HG03520 (cell line): ENCODE measurements around the gene JCAD.

ENCODE experiments used
- ATAC-seq: cut with Tn5 transposase; IDR thresholded peaks from one replicate; pipeline ENCODE4 v1.9.1; 2021; ENCODE audit warnings: mild to moderate bottlenecking, moderate library complexity; ENCODE audit not compliant: unreplicated experiment

Gene JCAD

DNA sequence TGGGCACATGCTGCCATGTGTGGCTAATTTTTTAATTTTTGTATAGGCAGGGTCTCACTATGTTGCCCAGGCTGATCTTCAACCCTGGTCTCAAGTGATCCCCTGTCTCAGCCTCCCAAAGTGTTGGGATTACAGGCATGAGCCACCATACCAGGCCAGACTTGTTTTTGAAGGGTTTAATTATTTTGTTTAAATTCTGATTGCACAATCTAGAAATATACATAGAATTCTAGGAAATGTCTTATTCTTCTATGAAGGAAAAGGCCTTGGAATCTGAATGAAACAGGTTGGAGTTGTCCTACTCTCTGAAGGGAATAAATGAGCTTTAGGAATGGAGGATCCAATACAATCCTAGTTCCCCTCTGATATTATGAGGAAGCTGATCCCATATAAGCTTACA, 15.5 kb upstream of the JCAD start:
- ATAC-seq, result no peak

DNA sequence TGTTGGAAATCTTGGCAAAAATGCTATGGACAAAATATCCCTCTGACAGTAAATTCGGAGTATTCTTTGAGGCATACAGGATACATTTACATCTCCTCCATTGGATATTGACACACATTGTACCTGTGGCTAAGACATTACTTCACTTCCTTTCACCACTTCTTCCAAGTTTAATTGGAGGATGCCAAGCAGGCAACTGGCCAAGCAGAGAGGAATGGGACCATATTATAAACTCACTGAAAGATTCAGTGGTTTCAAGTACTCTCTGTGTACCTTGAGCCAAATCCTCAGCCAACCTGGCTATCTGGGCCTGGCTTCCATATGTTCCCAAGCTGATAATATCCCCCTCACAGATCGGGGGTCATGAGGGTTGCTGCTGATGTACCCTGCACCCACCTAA, 14.7 kb upstream of the JCAD start:
- ATAC-seq, result no peak

GRCh38 chr10:30073767-30074060, 14.3 kb upstream of the JCAD start:
- ATAC-seq, result no peak

DNA sequence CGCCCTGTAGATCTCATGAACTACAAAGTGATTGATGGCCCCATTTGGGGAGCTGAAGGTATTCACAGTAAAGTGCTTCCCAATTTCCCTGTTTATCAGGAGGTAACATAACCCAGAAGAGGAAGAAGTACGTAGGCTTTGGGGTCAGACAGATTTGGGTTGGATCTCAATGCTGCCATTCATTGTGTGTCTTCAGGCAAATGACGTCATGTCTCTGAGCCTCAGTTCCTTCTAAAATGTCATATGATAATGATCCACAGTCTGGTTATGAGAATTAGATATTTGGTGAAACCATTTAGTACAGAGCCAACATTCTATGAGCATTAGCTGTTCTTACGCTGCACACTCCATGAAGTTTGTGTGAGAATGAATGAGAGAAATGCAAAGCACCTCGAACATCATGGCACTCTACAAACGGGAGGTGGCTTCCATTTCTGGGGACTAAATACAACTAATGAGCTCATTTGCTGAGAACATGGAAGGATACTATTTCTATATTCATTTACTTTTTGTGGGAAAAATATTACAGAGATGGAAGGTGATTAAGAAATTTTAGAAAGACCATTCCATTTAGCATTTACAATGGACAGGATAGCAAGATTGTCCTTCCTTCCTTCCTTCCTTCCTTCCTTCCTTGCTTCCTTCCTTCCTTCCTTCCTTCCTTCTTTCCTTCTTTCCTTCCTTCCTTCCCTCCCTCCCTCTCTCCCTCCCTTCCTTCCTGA, 13.8 kb upstream of the JCAD start:
- no peak for ATAC-seq

DNA sequence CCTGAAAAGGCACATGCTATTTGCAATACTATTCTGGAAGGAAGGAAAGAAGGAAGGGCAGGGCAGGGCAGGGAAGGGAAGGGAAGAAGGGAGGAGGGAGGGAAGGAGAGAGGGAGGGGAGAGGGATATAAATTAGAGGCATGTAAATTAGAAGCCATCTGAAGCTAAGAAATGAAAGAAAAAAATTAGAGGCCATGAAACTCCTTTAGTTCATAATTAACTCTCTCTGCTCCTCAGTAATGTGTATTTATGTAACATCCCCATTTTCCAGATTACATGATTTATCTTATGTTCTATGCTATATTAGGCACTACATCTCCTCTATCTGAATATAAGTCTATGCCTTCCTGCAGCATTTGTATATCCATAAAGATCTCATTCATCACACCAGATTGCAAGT, 12.7 kb upstream of the JCAD start:
- no peak for ATAC-seq

DNA sequence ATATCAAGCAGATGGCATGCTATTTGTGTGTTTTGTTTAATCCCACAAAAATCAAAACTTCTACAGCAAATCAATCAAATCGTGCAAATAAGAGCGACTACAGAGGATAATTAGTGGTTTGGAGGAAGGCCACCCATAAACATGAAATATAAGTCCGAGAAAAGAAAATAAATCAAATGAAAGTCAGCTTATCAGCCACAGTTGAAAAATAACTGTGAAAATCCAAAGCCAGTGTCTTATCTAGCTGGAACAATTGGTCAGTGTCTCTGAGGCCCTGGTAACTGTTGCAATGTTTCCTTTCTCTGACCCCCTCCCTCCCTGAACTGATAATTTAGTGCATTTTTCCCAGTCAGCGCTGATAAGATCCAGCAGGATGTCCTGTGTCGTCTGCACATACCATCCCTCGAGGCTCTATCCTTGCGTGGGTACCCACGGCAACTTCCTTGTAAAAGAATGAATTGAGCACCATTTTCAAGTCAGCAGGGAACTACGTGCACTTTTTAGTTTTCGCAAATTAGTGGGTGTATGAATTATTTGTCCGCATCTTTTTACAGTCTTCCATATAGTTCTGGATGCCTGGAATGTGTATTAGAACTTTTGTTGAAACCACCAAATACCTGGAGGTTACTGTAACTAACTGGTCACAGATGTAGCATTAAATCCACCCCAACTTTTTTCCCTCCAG, 10.8 kb upstream of the JCAD start:
- ATAC-seq, result no peak

- no peak for ATAC-seq
These were observed 9.3 kb upstream of the JCAD start for GRCh38 chr10:30068492-30069223.

- no peak for ATAC-seq
These were observed 3.7 kb upstream of the JCAD start for GRCh38 chr10:30063099-30063498.

DNA sequence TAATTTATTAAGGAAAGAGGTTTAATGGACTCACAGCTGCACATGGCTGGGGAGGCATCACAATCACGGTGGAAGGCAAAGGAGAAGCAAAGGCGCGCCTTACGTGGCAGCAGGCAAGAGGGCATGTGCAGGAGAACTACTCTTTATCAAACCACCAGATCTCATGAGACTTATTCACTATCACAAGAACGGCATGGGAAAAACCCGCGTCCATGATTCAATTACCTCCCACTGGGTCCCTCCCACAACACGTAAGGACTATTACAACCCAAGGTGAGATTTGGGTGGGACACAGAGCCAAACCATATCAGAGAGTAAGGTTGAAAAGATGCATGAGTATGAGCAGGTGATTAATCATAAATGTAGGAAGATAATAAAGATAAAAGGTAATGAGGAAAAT, 3.2 kb upstream of the JCAD start:
- ATAC-seq, result no peak

- ATAC-seq, result no peak
These were observed 2.7 kb upstream of the JCAD start for GRCh38 chr10:30062090-30062489.

- no peak for ATAC-seq
These were observed 735 bp downstream of the JCAD start for GRCh38 chr10:30058570-30059132.

- no peak for ATAC-seq
These were observed 1.4 kb downstream of the JCAD start for GRCh38 chr10:30057894-30058556.

DNA sequence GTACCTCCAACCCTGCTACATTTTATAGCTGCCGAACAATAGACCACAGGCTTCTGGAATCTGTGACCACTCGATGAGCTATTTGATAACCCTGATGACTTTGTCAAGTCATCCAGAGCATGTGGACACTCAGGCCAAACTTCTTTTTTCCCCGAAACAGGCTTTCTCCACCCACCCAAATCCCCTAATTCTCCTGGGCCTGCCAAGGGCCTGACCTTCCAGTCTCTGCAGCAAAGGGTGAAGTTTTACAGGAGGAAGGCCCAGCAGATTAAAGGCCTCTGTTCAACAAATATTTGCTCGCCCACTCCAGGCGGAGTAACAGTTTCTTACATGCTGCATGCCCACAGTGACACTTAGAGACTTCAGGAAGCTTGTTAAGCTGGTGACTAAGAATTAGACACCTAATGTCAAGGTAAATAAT, 2.0 kb downstream of the JCAD start:
- ATAC-seq, result no peak

DNA sequence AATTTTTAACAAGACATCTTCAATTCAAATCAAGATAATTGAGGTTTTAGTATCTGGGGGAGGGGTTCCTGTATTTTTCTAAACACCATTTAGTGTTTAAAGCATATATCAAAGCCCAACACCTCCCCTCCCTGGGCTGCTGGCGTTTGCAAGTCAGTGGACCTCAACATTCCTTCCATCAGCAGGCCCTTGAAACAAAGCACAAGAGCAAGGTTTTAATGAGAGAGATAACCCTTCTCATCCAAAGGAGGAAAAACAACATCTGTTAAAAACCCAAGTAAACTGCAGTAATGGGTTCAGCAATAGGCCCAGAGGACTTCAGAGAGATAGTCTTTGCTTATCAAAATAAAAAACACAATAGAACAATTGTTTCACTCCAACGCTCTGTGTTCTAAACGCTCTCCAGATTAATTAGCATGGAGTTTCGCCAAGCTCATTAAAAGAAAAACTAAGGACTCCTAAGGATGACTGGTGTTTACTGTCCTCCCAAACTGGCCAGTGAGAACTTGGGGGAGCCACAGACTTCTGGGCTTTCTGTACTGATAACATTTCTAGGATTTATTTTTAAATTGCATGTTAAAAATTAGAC, 2.5 kb downstream of the JCAD start:
- no peak for ATAC-seq

DNA sequence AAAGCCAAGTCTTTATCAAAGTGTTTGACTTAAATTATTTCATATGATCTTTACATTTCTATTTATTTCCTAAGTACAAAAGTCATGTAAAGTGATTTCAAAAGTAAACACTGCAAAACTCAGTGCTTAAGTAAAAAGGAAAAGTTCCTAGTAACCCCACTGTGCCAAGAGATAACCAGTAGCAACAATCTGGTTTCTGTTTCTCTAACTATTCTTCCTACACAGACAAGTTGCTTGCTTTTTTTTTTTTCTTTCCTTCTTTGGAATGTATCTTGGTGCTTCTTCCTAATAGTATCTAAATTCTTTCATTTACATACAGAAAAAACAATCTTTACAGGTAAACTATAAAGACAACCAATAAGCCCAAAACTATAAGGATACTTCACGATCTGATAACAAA, 3.1 kb downstream of the JCAD start:
- ATAC-seq, result no peak

DNA sequence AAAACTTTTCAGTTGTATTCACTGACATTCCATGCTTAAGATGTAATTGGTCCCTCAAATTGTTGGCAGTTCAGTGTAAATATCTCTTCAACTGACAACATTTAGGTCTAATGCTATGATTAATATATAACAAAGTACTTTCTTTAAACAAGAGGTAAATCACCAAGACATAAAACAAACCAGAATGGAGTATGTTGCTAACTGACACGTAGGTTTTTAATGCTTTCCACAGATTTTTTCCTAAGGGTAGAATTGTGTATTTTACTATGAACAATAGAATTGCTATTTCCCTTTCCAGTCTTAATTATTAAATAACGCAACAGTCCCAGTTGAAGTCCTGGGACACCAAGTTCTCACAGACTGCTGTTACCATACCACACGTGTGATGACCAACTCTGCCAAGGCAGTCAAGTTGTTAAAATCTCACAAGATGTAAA, 4.1 kb downstream of the JCAD start:
- ATAC-seq, result no peak

DNA sequence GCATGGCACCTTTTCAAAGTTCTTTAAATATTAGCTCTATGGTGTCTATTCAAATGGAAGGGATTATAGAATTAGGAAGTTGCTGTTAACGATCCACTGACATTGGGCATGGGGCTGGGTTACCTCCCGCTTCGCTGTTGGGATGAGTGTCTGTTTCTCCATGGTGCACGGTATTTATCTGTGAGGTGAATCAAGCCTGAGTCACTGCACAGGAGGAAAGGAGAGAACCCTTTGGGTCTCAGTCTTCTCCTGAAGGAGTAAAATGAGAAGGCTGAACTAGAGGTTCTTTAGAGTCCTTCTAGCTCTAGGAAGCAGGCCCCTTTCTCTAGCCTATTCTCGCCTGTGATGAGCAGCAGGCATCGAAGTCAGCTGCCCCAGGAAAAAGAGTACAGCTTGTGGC, 7.3 kb downstream of the JCAD start:
- no peak for ATAC-seq

GRCh38 chr10:30051220-30051619, 8.2 kb downstream of the JCAD start:
- ATAC-seq, result no peak

DNA sequence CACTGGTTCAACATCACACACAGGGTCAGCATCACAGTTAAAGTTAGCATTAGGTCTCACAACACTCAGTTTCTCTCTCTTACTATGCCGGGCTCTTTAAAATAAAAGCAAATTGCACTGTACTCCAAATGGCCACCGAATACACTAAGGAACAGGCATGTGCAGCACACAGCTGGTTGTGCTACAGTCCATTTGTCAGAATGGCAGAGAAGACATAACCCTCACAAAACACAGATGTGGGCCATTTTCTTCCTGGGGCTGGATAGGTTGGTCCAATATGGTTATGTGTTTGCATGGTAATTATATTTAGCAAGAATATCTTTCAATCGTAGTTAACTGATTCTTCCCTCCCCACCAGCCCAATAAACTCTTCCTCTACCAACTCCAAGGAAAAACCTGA, 9.0 kb downstream of the JCAD start:
- ATAC-seq, result no peak

GRCh38 chr10:30048768-30049517, 10.4 kb downstream of the JCAD start:
- no peak for ATAC-seq
